ENCODE data around the gene IGHMBP2. TPM values are rescaled to one million over a fixed set of nuclear protein-coding genes. Genes with fewer than 3 reads are reported as not detected.

Gene IGHMBP2
- total RNA-seq, 5 donors from 2014 or later (not counting 1 experiment from before 2014, with no cell fraction given) = 33.5 to 59.8 (median 37.0) TPM

DNA sequence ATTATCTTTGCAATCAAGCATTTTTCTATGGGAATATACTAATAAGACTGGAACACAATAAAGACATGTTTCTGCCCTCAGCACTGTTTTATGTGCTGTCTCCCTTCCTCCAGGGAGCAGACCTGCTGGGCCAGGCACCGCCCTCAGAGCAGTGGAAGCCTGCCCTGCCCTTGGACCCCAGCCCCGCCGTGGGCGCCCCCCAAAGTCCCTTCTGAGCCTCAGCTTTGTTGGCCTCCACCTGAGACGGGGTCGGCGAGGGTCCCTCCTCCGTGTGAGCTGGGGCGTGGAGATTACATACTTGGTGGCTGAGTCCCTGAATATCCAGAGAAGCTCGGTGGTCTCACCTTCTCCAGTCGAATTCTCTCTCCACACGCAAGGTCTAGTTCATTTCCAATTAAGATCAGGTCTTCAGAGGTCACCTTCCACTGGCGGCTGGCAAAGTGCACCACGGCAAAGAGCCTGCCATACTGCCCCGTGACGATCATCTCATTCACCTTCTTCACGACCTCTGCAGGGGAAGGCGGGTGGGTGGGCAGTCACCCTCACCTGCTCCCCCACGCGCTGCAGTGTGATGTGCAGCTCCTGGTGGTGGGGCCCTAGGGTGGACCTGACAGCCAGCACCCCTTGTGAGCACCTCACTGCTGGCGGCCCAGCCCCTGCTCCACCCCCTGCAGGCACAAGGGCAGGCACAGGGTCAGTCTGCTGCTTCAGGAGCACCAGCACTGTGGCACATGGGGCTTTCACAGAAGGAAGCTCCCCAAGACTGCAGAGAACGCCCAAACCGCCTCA, 7.3 kb upstream of the IGHMBP2 start:
- DNase-seq = no peak
- Mint-ChIP-seq H3K4me3 (no peak overlapping the region), H3K36me3 (peaks cover 45% of the 10 kb centered on the region), H3K27me3 (no peaks in the 10 kb centered on the region), H3K27ac (no peak overlapping the region), H3K9me3 (no peaks in the 10 kb centered on the region), H3K4me1 (peaks cover 1 to 8% (median 4%) of the 10 kb centered on the region in 3 donors)
- Histone ChIP-seq H3K27ac (ENCODE audit: low read length) (no peak overlapping the region), H3K27me3 (replicated peaks in 1 of 2; ENCODE audit: control insufficient read depth in 2 of 2, extremely low read depth in 1 of 2, insufficient read depth in 2 of 2, low read length in 1 of 2) (no peaks in the 10 kb centered on the region), H3K9me3 (no peaks in the 10 kb centered on the region), H3K4me1 (ENCODE audit: control insufficient read depth in 1 of 2, extremely low read depth in 1 of 2, insufficient read depth in 2 of 2, low read length in 2 of 2) (no peaks in the 10 kb centered on the region), H3K4me3 (ENCODE audit: control insufficient read depth in 1 of 2, extremely low read depth in 1 of 2, low read length in 1 of 2) (no peak overlapping the region), H3K36me3 (ENCODE audit: control insufficient read depth in 2 of 2, extremely low read depth in 1 of 2, insufficient read depth in 1 of 2, low read length in 1 of 2) (peaks cover 8 to 76% of the 10 kb centered on the region in 2 donors)
- no peak for ATAC-seq (replicated peaks in 1 of 4)
- POLR2A ChIA-PET = no interaction called here
- over 99% methylated on average over 23 of the region's 23 CpGs for WGBS (ENCODE audit: insufficient coverage)
- CTCF ChIA-PET = no interaction called here

DNA sequence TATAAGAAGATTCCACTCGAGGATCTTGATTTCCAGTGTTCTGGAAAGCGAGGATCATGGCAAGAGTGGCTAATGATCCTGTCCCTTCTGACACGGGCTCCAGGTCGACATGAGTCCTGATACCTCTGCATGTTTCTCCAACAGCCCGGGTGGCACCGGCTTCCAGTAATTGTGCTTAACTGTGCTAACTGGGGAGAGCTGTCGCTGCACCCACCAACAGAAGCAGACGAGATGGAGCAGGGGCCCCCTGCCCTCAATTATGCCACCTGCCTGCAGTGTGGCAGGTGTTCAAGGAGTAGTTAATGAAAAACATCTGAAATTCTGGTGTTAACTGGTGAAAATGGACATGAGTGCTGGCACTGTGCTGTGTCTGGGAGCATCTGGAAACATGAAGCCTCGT, 6.2 kb upstream of the IGHMBP2 start:
- Mint-ChIP-seq H3K9me3 (no peaks in the 10 kb centered on the region), H3K4me1 (peaks cover 12 to 16% (median 13%) of the 10 kb centered on the region in 3 donors), H3K4me3 (no peak overlapping the region), H3K36me3 (peaks cover 43% of the 10 kb centered on the region), H3K27me3 (no peaks in the 10 kb centered on the region), H3K27ac (no peak overlapping the region)
- no peak for ATAC-seq (replicated peaks in 1 of 4)
- CTCF ChIA-PET = no interaction called here
- Histone ChIP-seq H3K36me3 (ENCODE audit: control insufficient read depth in 2 of 2, extremely low read depth in 1 of 2, insufficient read depth in 1 of 2, low read length in 1 of 2) (peaks cover 8 to 71% of the 10 kb centered on the region in 2 donors), H3K27ac (ENCODE audit: low read length) (no peak overlapping the region), H3K4me3 (ENCODE audit: control insufficient read depth in 1 of 2, extremely low read depth in 1 of 2, low read length in 1 of 2) (no peak overlapping the region), H3K9me3 (no peaks in the 10 kb centered on the region), H3K27me3 (replicated peaks in 1 of 2; ENCODE audit: control insufficient read depth in 2 of 2, extremely low read depth in 1 of 2, insufficient read depth in 2 of 2, low read length in 1 of 2) (no peaks in the 10 kb centered on the region), H3K4me1 (ENCODE audit: control insufficient read depth in 1 of 2, extremely low read depth in 1 of 2, insufficient read depth in 2 of 2, low read length in 2 of 2) (no peaks in the 10 kb centered on the region)
- POLR2A ChIA-PET = no interaction called here
- DNase-seq = no peak
- 94% methylated on average over 7 of the region's 9 CpGs for WGBS (ENCODE audit: insufficient coverage)

- Mint-ChIP-seq H3K4me1 (peaks cover 43 to 45% (median 44%) of the 10 kb centered on the region in 3 donors), H3K4me3 (no peak overlapping the region), H3K27me3 (no peaks in the 10 kb centered on the region), H3K27ac (no peak overlapping the region), H3K36me3 (peaks cover 30% of the 10 kb centered on the region), H3K9me3 (no peaks in the 10 kb centered on the region)
- CTCF ChIA-PET = no interaction called here
- H3K9me3 ChIP-seq = no peaks in the 10 kb centered on the region
- ATAC-seq (replicated peaks in 1 of 4) (no peak), DNase-seq (no peak)
- H3K4me1 ChIP-seq (ENCODE audit: control insufficient read depth in 1 of 2, extremely low read depth in 1 of 2, insufficient read depth in 2 of 2, low read length in 2 of 2) = peaks cover 7 to 22% of the 10 kb centered on the region in 2 experiments
- no peak overlapping the region for H3K27ac ChIP-seq (ENCODE audit: low read length)
- H3K36me3 ChIP-seq (ENCODE audit: control insufficient read depth in 2 of 2, extremely low read depth in 1 of 2, insufficient read depth in 1 of 2, low read length in 1 of 2) = peaks cover 4 to 42% of the 10 kb centered on the region in 2 donors
- H3K27me3 ChIP-seq (replicated peaks in 1 of 2; ENCODE audit: control insufficient read depth in 2 of 2, extremely low read depth in 1 of 2, insufficient read depth in 2 of 2, low read length in 1 of 2) = no peaks in the 10 kb centered on the region
- 92% methylated on average over 9 of the region's 9 CpGs for WGBS (ENCODE audit: insufficient coverage)
- H3K4me3 ChIP-seq (ENCODE audit: control insufficient read depth in 1 of 2, extremely low read depth in 1 of 2, low read length in 1 of 2) = no peak overlapping the region
- POLR2A ChIA-PET = no interaction called here
Measured at GRCh38 chr11:68900835-68901381, 2.8 kb upstream of the IGHMBP2 start.

GRCh38 chr11:68904248-68904847, 657 bp downstream of the IGHMBP2 start:
- Histone ChIP-seq H3K4me3 (ENCODE audit: control insufficient read depth in 1 of 2, extremely low read depth in 1 of 2, low read length in 1 of 2) (peak overlapping the region; percentile 83 to 98), H3K27ac (ENCODE audit: low read length) (peak overlapping the region; percentile 53), H3K27me3 (replicated peaks in 1 of 2; ENCODE audit: control insufficient read depth in 2 of 2, extremely low read depth in 1 of 2, insufficient read depth in 2 of 2, low read length in 1 of 2) (no peaks in the 10 kb centered on the region), H3K36me3 (ENCODE audit: control insufficient read depth in 2 of 2, extremely low read depth in 1 of 2, insufficient read depth in 1 of 2, low read length in 1 of 2) (peaks cover 7 to 33% of the 10 kb centered on the region in 2 donors), H3K9me3 (no peaks in the 10 kb centered on the region), H3K4me1 (ENCODE audit: control insufficient read depth in 1 of 2, extremely low read depth in 1 of 2, insufficient read depth in 2 of 2, low read length in 2 of 2) (peaks cover 7 to 24% of the 10 kb centered on the region in 2 experiments)
- Mint-ChIP-seq H3K27me3 (no peaks in the 10 kb centered on the region), H3K4me3 (peak overlapping the region; percentile 95 to 99 (median 96)), H3K4me1 (peaks cover 45 to 50% (median 50%) of the 10 kb centered on the region in 3 donors), H3K9me3 (no peaks in the 10 kb centered on the region), H3K27ac (peak overlapping the region; percentile 85 to 92), H3K36me3 (peaks cover 18% of the 10 kb centered on the region)
- peak; percentile 29 to 44 (median 39) for ATAC-seq (replicated peaks in 1 of 4)
- DNase-seq = peak in 15 of 35 experiments; percentile 2 to 31 (median 9)
- ChIA-PET POLR2A (interaction anchor here in 1 of 2 donors (0.6 kb wide), 1 partner anchor 565 kb away, joined by 4 read pairs; no protein-coding TSS in a partner anchor), CTCF (interaction anchor here in 1 of 2 donors (0.6 kb wide), 1 partner anchor 166 kb away, joined by 3 read pairs; no protein-coding TSS in a partner anchor)
- WGBS (ENCODE audit: insufficient coverage) = 0% methylated on average over 6 of the region's 24 CpGs

DNA sequence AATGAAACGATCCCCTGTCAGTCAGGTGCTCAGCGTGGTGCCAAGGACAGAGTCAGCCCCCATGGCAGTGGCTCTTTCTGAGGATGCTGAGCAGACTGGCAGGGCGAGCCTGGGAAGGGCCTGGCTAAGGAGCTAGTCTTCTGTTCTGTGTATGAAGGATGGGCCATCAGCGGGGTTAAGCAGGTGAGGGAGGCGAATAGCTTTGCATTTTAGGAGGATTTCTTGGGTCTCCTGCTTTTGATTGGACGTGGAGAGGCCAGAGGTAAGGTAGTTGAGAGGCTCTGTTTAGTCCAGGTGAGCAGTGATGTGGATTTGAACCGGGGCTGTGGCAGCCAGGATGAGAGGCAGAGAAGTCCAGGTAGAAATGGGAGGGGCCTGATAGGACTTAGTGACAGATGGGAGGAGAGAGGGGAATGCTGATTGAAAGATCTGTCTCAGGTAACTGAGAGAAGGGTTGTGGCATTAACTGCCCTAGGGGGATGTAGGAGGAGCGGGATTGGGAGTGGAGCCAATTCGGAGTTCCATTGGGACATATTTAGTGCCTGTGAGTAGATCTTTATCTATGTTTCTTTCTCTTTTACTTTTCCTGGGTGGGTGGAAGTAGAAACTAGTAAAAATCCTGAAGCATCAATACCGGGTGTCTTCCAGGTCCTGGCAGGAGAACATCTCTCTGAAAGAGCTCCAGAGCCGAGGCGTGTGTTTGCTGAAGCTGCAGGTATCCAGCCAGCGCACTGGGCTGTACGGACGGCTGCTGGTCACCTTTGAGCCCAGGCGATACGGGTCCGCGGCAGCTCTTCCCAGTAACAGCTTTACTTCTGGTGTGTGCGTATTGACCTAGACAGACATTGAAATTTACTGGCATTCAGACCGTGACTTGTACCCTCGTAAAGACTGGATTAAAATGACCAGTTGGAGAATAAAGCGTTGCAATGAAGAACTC, 2.0 kb downstream of the IGHMBP2 start:
- WGBS (ENCODE audit: insufficient coverage) = 95% methylated on average over 21 of the region's 23 CpGs
- ATAC-seq (replicated peaks in 1 of 4) = no peak
- DNase-seq = no peak
- H3K27ac ChIP-seq (ENCODE audit: low read length) = no peak overlapping the region
- H3K27me3 ChIP-seq (replicated peaks in 1 of 2; ENCODE audit: control insufficient read depth in 2 of 2, extremely low read depth in 1 of 2, insufficient read depth in 2 of 2, low read length in 1 of 2) = no peaks in the 10 kb centered on the region
- H3K36me3 Mint-ChIP-seq = peaks cover 17% of the 10 kb centered on the region
- ChIA-PET POLR2A (no interaction called here), CTCF (no interaction called here)
- peaks cover 45 to 48% (median 46%) of the 10 kb centered on the region in 3 donors for H3K4me1 Mint-ChIP-seq
- H3K4me3 ChIP-seq (ENCODE audit: control insufficient read depth in 1 of 2, extremely low read depth in 1 of 2, low read length in 1 of 2) = no peak overlapping the region
- H3K36me3 ChIP-seq (ENCODE audit: control insufficient read depth in 2 of 2, extremely low read depth in 1 of 2, insufficient read depth in 1 of 2, low read length in 1 of 2) = peaks cover 7 to 30% of the 10 kb centered on the region in 2 donors
- no peaks in the 10 kb centered on the region for H3K9me3 ChIP-seq
- H3K27ac Mint-ChIP-seq = no peak overlapping the region
- H3K9me3 Mint-ChIP-seq = no peaks in the 10 kb centered on the region
- H3K4me3 Mint-ChIP-seq = peak overlapping the region; percentile 95 to 99 (median 96)
- peaks cover 7 to 24% of the 10 kb centered on the region in 2 experiments for H3K4me1 ChIP-seq (ENCODE audit: control insufficient read depth in 1 of 2, extremely low read depth in 1 of 2, insufficient read depth in 2 of 2, low read length in 2 of 2)
- H3K27me3 Mint-ChIP-seq = no peaks in the 10 kb centered on the region

- Histone ChIP-seq H3K9me3 (no peaks in the 10 kb centered on the region), H3K4me3 (ENCODE audit: control insufficient read depth in 1 of 2, extremely low read depth in 1 of 2, low read length in 1 of 2) (no peak overlapping the region), H3K36me3 (ENCODE audit: control insufficient read depth in 2 of 2, extremely low read depth in 1 of 2, insufficient read depth in 1 of 2, low read length in 1 of 2) (peaks cover 7 to 53% of the 10 kb centered on the region in 2 donors), H3K4me1 (ENCODE audit: control insufficient read depth in 1 of 2, extremely low read depth in 1 of 2, insufficient read depth in 2 of 2, low read length in 2 of 2) (peaks cover 0 to 20% of the 10 kb centered on the region in 2 experiments), H3K27ac (ENCODE audit: low read length) (no peak overlapping the region), H3K27me3 (replicated peaks in 1 of 2; ENCODE audit: control insufficient read depth in 2 of 2, extremely low read depth in 1 of 2, insufficient read depth in 2 of 2, low read length in 1 of 2) (no peaks in the 10 kb centered on the region)
- peaks cover 28% of the 10 kb centered on the region for H3K36me3 Mint-ChIP-seq
- CTCF ChIA-PET = no interaction called here
- POLR2A ChIA-PET = no interaction called here
- no peaks in the 10 kb centered on the region for H3K27me3 Mint-ChIP-seq
- 100% methylated on average over 2 of the region's 5 CpGs for whole genome bisulfite sequencing (ENCODE audit: insufficient coverage)
- ATAC-seq (replicated peaks in 1 of 4) (no peak), DNase-seq (no peak)
- H3K4me3 Mint-ChIP-seq = no peak overlapping the region
- H3K4me1 Mint-ChIP-seq = peaks cover 24 to 29% (median 25%) of the 10 kb centered on the region in 3 donors
- no peaks in the 10 kb centered on the region for H3K9me3 Mint-ChIP-seq
- no peak overlapping the region for H3K27ac Mint-ChIP-seq
Measured at GRCh38 chr11:68908273-68908672, 4.6 kb downstream of the IGHMBP2 start.

Measured in T-cell (primary cell).